Effector memory CD8-positive, alpha-beta T cell (primary cell): ENCODE measurements around the gene NSUN6.

ENCODE experiments used
- ATAC-seq: fragments of 150-1000 bp; cut with Tn5 transposase; replicated peaks from 2 replicates; pipeline ENCODE4 v1.10.0; 2021; ENCODE audit warnings: mild to moderate bottlenecking, moderate library complexity
- DNase-seq, 3 experiments: peaks; one replicate each; pipeline ENCODE4 v3.0.0; 2021
- H3K27ac Mint-ChIP-seq, 2 donors: one replicate each; pipeline ENCODE4 v1.8.0; 2022; ENCODE audit warnings: mild to moderate bottlenecking in 2 of 2, mixed read lengths in 2 of 2, moderate library complexity in 2 of 2
- H3K27me3 Mint-ChIP-seq, 2 donors: one replicate each; pipeline ENCODE4 v1.8.0; 2022; ENCODE audit warnings: mixed read lengths in 2 of 2
- H3K36me3 Mint-ChIP-seq: one replicate; pipeline ENCODE4 v1.8.0; 2022; ENCODE audit warnings: mild to moderate bottlenecking, moderate library complexity, mixed read lengths; ENCODE audit not compliant: insufficient read depth
- H3K4me1 Mint-ChIP-seq, 2 donors: one replicate each; pipeline ENCODE4 v1.8.0; 2022; ENCODE audit warnings: low read depth in 2 of 2, mixed read lengths in 2 of 2
- H3K4me3 Mint-ChIP-seq, 2 donors: one replicate each; pipeline ENCODE4 v1.8.0; 2022; ENCODE audit warnings: mild to moderate bottlenecking in 2 of 2, mixed read lengths in 2 of 2, moderate library complexity in 2 of 2
- H3K9me3 Mint-ChIP-seq, 2 donors: one replicate each; pipeline ENCODE4 v1.8.0; 2022; ENCODE audit warnings: mixed read lengths in 2 of 2
- total RNA-seq, 9 experiments: gene quantifications; one replicate each; lab custom pipeline; 2026; lab: John Stamatoyannopoulos, UW

Gene NSUN6, protein sequence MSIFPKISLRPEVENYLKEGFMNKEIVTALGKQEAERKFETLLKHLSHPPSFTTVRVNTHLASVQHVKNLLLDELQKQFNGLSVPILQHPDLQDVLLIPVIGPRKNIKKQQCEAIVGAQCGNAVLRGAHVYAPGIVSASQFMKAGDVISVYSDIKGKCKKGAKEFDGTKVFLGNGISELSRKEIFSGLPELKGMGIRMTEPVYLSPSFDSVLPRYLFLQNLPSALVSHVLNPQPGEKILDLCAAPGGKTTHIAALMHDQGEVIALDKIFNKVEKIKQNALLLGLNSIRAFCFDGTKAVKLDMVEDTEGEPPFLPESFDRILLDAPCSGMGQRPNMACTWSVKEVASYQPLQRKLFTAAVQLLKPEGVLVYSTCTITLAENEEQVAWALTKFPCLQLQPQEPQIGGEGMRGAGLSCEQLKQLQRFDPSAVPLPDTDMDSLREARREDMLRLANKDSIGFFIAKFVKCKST
- total RNA-seq, result 16.0 to 49.7 (median 26.9) reads per million in 9 experiments

DNA sequence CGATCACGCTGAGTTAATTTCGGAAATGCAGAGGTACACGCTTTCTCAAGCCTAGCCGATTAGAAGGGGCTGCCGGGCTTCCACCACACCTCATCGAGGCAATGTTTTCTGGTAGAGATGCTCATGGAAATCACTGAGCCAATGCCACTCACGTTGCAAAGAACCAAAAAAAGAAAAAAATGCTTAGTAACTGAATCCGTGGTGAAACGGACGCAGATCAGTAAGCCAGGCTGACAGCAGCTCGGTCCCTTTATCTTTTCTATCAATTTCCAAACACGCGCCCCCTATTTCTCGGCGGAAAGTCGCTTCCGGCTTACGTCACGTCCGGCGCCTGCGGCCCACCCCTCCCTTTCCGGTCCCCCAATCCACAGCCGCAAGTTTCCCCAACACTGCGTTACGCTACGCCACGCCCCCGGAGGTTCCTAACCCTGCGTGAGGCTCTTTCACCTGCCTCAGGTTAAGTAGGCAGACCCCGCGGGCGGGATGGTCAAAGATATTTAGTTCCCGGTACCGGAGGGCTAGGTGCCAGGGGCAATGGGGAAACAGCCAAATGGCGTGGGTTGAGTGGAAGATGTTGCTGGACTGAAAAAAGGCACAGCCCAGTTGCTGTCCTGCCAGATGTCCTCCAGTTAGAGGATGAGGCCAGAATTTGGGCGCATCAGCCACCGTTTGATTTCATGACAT is at the start of gene NSUN6:
Gene NSUN6, minus strand, starts transcription at position 264 of the 684 bp plus-strand sequence. CDS start 384 bp downstream, outside the sequence.
- no peaks in the 10 kb centered on the region for H3K9me3 Mint-ChIP-seq
- H3K36me3 Mint-ChIP-seq, result peaks cover 20% of the 10 kb centered on the region
- H3K4me3 Mint-ChIP-seq, result peak within 1 kb of the TSS; percentile 92 to 93
- peaks cover 25% of the 10 kb centered on the region in 2 donors for H3K4me1 Mint-ChIP-seq
- H3K27ac Mint-ChIP-seq, result peak within 1 kb of the TSS; percentile 95 to 97
- H3K27me3 Mint-ChIP-seq, result no peaks in the 10 kb centered on the region
- DNase-seq, result peak; percentile 93
- peak; percentile 95 for ATAC-seq

GRCh38 chr10:18699849-18700840 is 48.8 kb upstream of the NSUN6 start:
- Mint-ChIP-seq H3K36me3 (no peaks in the 10 kb centered on the region), H3K27me3 (peaks cover 0 to 3% of the 10 kb centered on the region in 2 donors), H3K9me3 (no peaks in the 10 kb centered on the region), H3K4me1 (peaks cover 0 to 3% of the 10 kb centered on the region in 2 donors), H3K4me3 (no peak overlapping the region), H3K27ac (peak overlapping the region in 1 of 2 donors; percentile 20)
- DNase-seq (no peak), ATAC-seq (no peak)

GRCh38 chr10:18690541-18690940 is 39.2 kb upstream of the NSUN6 start:
- H3K27me3 Mint-ChIP-seq, result peaks cover 0 to 10% of the 10 kb centered on the region in 2 donors
- H3K9me3 Mint-ChIP-seq, result no peaks in the 10 kb centered on the region
- H3K4me1 Mint-ChIP-seq, result no peaks in the 10 kb centered on the region
- no peak for DNase-seq
- H3K27ac Mint-ChIP-seq, result no peak overlapping the region
- peaks cover 3% of the 10 kb centered on the region for H3K36me3 Mint-ChIP-seq
- ATAC-seq, result no peak
- no peak overlapping the region for H3K4me3 Mint-ChIP-seq

- no peak overlapping the region for H3K27ac Mint-ChIP-seq
- peaks cover 0 to 10% of the 10 kb centered on the region in 2 donors for H3K27me3 Mint-ChIP-seq
- H3K36me3 Mint-ChIP-seq, result peaks cover 3% of the 10 kb centered on the region
- no peak for DNase-seq
- H3K4me1 Mint-ChIP-seq, result no peaks in the 10 kb centered on the region
- no peaks in the 10 kb centered on the region for H3K9me3 Mint-ChIP-seq
- no peak overlapping the region for H3K4me3 Mint-ChIP-seq
- ATAC-seq, result no peak
These were observed 38.1 kb upstream of the NSUN6 start for GRCh38 chr10:18689498-18689897.

GRCh38 chr10:18687706-18688105 is 36.3 kb upstream of the NSUN6 start:
- Mint-ChIP-seq H3K4me3 (no peak overlapping the region), H3K9me3 (no peaks in the 10 kb centered on the region), H3K27me3 (peaks cover 0 to 10% of the 10 kb centered on the region in 2 donors), H3K36me3 (peaks cover under 1% of the 10 kb centered on the region), H3K27ac (no peak overlapping the region), H3K4me1 (peaks cover 0 to 3% of the 10 kb centered on the region in 2 donors)
- DNase-seq, result no peak
- no peak for ATAC-seq

DNA sequence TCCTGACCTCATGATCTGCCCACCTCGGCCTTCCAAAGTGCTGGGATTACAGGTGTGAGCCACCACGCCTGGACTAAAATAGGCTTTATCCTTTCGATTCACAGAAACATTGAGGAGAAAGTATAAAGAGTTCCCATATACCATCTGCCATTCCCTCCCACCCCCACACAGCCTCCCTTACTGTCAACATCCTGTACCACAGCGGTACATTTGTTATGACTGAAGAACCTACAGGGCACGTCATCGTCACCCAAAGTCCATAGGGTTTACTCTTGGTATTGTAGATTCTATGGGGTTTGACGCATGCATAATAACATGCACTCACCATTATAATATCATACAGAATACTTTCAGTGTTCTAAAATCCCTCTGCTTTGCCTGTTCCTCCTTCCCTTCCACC is 35.8 kb upstream of the NSUN6 start:
- H3K4me1 Mint-ChIP-seq, result peaks cover 0 to 3% of the 10 kb centered on the region in 2 donors
- no peak for DNase-seq
- peaks cover 0 to 10% of the 10 kb centered on the region in 2 donors for H3K27me3 Mint-ChIP-seq
- H3K27ac Mint-ChIP-seq, result no peak overlapping the region
- H3K36me3 Mint-ChIP-seq, result no peaks in the 10 kb centered on the region
- no peak for ATAC-seq
- no peak overlapping the region for H3K4me3 Mint-ChIP-seq
- no peaks in the 10 kb centered on the region for H3K9me3 Mint-ChIP-seq

DNA sequence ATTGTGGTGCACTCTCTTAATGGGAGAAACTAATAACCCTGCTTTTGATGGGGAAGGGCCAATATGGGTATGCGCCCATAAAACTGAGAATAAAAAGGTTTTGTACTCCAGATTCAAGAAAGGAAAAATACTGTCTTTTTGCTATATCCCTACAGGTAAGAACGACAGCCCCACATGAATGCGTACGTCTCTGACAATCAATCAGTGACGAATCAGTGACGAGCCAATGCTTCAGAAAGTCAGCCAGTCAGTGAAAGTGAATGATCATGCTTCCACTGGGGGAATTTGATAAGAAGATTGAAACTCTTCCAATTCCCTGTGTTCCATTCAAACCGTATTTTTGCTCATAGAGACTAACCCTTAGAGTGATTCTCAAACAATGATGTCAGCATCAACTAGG is 34.2 kb upstream of the NSUN6 start:
- H3K27ac Mint-ChIP-seq, result no peak overlapping the region
- H3K9me3 Mint-ChIP-seq, result no peaks in the 10 kb centered on the region
- DNase-seq (no peak), ATAC-seq (no peak)
- H3K4me1 Mint-ChIP-seq, result peaks cover 0 to 3% of the 10 kb centered on the region in 2 donors
- no peaks in the 10 kb centered on the region for H3K36me3 Mint-ChIP-seq
- no peak overlapping the region for H3K4me3 Mint-ChIP-seq
- peaks cover 0 to 10% of the 10 kb centered on the region in 2 donors for H3K27me3 Mint-ChIP-seq

- Mint-ChIP-seq H3K9me3 (no peaks in the 10 kb centered on the region), H3K36me3 (no peaks in the 10 kb centered on the region), H3K27ac (no peak overlapping the region), H3K4me3 (no peak overlapping the region), H3K4me1 (peaks cover 0 to 3% of the 10 kb centered on the region in 2 donors), H3K27me3 (peaks cover 0 to 10% of the 10 kb centered on the region in 2 donors)
- ATAC-seq, result no peak
- DNase-seq, result no peak
These were observed 33.6 kb upstream of the NSUN6 start for GRCh38 chr10:18684953-18685352.

DNA sequence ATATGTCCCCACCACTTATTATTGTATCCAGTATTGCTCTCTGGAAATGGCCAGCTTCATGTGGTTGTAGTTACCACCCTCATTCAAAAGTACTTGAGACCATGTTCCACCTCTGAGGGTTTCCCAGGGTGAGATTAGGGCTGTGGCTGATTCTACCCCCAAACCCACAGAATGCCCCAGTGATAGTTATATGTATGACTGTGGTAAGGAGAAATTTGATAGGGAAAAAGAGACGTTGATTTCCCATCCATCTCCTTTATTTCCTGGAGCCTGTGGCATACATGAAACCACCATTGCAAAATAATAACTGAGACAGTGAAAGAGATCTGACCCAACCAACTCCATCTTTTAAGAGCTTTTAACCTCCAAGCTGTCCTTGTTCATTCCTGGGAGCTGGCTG is 33.0 kb upstream of the NSUN6 start:
- peaks cover 0 to 3% of the 10 kb centered on the region in 2 donors for H3K4me1 Mint-ChIP-seq
- H3K36me3 Mint-ChIP-seq, result no peaks in the 10 kb centered on the region
- ATAC-seq, result no peak
- DNase-seq, result no peak
- H3K9me3 Mint-ChIP-seq, result no peaks in the 10 kb centered on the region
- peaks cover 0 to 9% of the 10 kb centered on the region in 2 donors for H3K27me3 Mint-ChIP-seq
- H3K27ac Mint-ChIP-seq, result peak overlapping the region in 1 of 2 donors; percentile 36
- no peak overlapping the region for H3K4me3 Mint-ChIP-seq

DNA sequence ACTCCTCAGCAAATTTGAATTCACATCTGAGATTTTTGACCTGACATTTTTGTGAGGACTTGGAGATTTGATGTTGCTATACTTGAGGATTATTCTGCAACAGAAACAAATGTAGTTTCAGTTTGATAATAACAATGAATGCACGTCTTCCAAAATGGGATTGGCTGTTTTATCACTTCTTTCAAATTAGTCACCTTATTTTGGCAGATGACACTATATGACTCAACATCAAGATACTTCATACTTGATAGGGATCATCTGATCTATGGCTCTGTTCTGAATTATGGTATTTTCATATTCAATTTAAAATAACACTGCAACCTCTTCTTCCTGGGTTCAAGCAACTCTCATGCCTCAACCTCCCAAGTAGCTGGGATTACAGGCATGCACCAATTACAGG is 32.0 kb upstream of the NSUN6 start:
- no peaks in the 10 kb centered on the region for H3K36me3 Mint-ChIP-seq
- peak overlapping the region; percentile 9 to 47 for H3K27ac Mint-ChIP-seq
- H3K9me3 Mint-ChIP-seq, result no peaks in the 10 kb centered on the region
- no peaks in the 10 kb centered on the region for H3K27me3 Mint-ChIP-seq
- H3K4me3 Mint-ChIP-seq, result no peak overlapping the region
- DNase-seq, result no peak
- H3K4me1 Mint-ChIP-seq, result peaks cover 0 to 3% of the 10 kb centered on the region in 2 donors
- ATAC-seq, result no peak

DNA sequence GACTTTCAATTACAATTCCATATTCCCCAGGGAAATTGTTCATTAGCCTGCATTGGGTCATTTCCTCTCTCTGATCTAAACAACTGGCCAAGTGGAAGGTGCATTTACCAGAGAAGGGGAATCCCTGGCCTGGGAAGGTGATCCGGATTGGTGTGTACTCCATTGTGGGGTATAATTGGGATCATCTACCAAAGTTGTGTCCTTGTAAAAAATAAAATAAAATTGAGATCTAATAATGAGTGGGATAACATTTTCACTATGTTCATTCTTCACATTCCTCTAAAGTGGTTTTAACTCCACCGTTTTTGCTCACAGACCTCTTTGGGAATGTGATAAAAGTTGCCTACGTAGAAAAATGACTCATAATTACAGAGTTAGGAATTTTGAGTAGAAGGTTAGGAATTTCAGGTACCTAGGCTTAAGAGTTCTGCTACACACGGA is 30.6 kb upstream of the NSUN6 start:
- H3K9me3 Mint-ChIP-seq, result no peaks in the 10 kb centered on the region
- peaks cover 0 to 3% of the 10 kb centered on the region in 2 donors for H3K4me1 Mint-ChIP-seq
- no peak for ATAC-seq
- no peak overlapping the region for H3K27ac Mint-ChIP-seq
- DNase-seq, result no peak
- H3K4me3 Mint-ChIP-seq, result no peak overlapping the region
- no peaks in the 10 kb centered on the region for H3K27me3 Mint-ChIP-seq
- H3K36me3 Mint-ChIP-seq, result no peaks in the 10 kb centered on the region

GRCh38 chr10:18681366-18681765 is 30.0 kb upstream of the NSUN6 start:
- no peak overlapping the region for H3K27ac Mint-ChIP-seq
- H3K4me3 Mint-ChIP-seq, result no peak overlapping the region
- ATAC-seq (no peak), DNase-seq (no peak)
- peaks cover 0 to 3% of the 10 kb centered on the region in 2 donors for H3K4me1 Mint-ChIP-seq
- H3K27me3 Mint-ChIP-seq, result no peaks in the 10 kb centered on the region
- no peaks in the 10 kb centered on the region for H3K9me3 Mint-ChIP-seq
- H3K36me3 Mint-ChIP-seq, result no peaks in the 10 kb centered on the region

- Mint-ChIP-seq H3K4me1 (peaks cover 0 to 3% of the 10 kb centered on the region in 2 donors), H3K9me3 (no peaks in the 10 kb centered on the region), H3K36me3 (peaks cover 1% of the 10 kb centered on the region), H3K4me3 (no peak overlapping the region), H3K27ac (no peak overlapping the region), H3K27me3 (no peaks in the 10 kb centered on the region)
- ATAC-seq (no peak), DNase-seq (no peak)
These were observed 29.4 kb upstream of the NSUN6 start for GRCh38 chr10:18680754-18681153.
